SIG-M5 treated with dmso at 0.1 percent for 504 hours (cell line): ENCODE data around the gene ENGASE.

ENCODE experiments used
- DNase-seq: peaks from one replicate; lab custom pipeline; 2025; ENCODE audit not compliant: unreplicated experiment; lab: John Stamatoyannopoulos, UW

The ENGASE gene

DNA sequence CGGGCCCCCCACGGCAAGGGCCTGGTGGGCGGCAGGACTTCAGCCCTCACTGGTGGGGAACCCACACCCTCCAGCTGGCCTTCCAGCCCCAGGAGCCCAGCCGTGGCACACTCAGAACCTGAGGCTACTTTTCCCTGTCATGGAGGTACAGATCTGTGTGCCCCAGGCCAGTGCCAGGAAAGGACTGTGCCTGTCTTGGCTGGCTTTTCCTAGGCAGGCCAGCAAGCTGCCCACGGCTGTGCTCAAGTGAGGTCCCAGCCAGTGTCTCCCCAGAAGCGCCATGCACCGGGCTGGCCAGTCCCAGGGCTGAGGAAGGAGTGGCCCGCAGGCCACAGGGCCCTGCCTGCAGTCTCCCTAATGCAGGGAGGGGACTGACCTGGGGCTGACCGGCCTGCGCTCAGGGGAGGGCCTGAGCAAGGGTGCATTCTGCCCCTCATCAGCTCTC is 16.6 kb downstream of the ENGASE start:
- no peak for DNase-seq

DNA sequence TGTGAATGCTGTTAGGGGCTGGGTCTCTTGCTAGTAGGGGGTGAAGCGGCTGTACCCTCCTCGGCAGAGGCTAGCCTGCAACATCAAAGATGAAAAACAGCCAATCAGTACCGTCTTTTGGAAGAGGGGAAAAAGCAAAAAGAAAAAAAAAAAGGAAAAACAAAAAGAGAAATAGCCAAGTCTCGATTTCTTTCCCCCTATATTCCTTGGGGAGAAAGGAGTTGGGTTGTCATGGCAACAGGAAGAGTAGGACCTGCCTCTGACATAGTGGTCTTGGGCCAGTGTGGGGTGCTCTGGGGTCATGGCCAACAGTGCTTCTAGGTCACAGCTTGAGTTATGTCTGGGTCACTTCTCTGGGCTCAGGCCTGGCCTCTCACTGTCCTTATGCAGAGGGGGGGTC is 17.9 kb downstream of the ENGASE start:
- DNase-seq, result no peak

DNA sequence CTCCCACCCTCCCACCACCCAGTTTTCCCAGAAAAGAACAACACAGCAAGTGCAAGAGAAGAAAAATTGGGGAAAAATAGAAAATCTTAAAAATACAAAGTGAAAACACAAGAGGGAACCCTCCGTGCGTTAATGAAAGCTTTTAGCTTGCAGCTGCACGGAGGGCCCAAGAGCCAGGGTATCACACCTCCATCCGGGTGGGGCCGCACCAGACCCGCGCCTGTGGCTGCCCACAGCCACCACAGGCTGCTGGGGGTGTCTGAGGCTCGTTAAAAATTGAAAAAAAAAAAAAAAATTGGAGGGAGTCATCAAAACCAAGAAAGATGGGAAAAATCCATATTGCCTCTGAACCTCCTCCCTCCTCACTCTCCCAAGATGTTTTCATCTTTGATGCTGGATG is 18.6 kb downstream of the ENGASE start:
- no peak for DNase-seq

DNA sequence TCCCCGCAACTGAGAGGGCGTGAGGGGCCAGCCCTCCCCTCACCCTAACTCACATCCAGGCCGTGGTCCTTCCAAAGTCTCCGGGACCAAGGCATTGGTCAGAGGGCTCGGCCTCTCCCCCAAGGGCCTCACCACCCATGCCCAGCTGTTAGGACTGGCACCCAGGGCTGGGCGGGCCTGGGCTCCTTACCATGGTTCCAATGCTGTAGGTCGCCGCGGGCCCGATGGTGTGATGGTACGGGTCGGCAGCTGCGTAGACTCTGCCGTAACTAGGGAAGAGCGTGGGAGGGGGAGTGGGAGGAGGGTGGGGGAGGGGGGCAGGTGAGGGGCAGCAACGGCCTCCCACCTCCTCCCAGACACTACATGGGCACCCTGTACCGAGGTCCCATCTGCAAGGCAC is 19.6 kb downstream of the ENGASE start:
- no peak for DNase-seq

DNA sequence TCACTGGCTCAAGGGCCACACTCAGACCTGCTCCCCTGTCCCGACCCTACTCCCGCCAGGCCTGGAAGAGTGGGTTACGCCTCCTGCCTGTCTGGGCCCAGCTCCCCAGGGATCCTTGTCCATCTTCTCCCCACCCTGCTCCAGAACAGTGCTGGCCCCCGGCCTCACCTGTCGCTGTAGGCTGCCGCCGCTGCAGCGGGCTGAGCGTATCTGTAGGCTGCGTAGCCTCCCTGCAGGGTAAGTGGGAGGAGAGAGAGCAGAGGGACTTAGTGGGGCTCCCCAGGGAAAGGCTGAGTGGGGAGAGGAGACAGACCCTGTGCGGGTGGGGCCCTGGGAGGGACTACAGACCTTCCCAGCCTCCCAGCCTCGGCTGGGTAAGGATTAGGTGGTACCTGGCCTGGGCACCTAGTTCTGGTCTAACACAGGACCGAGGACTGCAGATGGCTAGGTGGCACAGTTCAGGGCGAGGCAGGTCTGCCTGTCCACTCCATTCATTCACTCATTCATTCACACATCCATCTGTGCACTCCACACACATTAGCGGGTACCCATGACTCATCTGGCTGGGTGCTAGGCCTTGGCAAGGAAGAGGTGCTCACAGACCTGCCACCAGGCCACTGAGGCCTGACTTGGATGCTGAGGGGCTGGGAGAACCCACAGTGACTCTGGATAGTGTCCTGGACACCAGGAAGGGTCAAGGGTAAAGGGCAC is 20.9 kb downstream of the ENGASE start:
- DNase-seq, result no peak

DNA sequence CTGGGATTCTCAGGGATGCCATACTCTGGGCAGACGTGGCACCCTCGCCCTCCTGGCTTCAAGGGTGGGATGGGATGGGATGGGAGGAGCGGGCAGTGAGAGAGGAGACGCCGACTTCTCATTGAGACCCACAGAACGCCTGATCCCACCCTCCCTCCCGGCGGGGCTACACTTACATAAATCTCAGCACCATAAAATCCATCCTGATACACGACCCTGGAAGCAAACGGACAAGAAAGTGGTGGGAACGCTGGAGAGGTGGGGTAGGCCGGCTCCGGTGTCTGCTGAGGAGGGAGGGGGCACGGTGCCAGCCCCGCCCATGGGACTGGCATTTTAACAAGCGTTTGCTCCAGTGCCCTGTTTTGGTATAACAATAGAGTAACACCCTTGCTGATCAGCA is 21.9 kb downstream of the ENGASE start:
- DNase-seq, result no peak

DNA sequence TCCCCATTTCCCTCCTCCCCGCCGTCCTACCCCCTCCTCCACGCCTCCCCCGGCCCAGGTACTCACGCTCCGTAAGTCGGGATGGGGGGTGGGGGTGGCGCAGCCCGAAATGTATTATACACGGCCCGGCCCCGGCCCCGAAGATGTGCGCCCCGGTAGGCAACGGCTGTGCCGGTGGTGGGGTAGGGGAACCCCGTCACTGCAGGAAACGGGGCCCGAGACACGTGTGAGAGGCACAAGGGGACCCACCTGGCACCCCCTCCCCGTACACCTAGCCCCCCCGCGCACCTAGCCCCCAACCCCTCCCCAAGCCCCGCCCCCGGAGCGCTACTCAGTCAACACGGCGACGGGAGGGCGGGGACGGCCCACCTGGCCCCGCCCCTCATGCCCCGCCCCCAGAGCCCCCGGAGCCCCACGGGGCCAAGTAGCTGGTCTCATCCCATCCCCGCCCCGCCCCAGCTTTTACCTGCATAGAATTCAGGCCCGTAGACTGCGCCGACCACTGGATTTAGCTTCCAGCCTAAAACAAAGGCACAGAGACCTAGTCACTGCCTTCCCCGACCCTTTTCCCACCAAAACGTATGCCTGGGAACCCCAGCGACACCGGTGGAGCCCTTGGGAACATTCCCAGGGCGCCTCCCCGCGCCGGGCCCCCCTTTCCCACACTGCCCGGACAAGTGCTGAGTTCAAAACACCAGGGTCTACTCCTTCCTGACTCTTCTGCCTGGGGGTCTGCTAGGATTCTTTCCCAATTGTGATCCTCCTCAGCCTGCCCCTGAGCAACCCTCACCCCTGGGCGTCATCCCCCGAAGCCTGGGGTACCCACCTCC is 22.8 kb downstream of the ENGASE start:
- DNase-seq, result no peak

DNA sequence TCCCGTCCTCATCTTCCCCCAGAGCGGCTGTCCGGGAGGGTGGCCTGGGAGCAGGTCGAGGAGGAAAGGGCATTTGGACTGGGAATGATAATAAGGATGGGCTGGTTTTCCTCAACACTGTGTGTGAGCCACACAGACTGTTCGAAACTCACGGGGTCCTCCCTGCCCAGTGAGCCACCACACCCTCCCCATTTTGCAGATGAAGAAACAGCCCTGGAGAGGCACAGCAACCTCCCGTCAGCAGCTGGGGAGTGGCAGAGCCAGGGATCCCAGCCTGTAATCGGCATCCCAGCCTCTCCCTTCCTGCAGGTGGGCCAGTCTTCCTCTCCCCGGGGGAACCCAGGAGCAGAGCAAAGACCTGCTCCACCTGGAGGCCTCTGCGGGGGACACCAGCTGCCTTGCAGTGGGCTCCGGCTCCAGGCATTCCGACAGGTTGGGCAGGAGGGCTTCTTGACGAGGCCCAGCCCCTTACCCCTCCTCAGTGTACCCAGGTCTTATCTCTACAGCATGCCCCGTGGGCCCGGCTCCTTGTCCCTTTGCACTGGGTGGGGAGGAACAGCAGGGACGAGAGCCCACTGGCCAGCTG is 23.8 kb downstream of the ENGASE start:
- no peak for DNase-seq

DNA sequence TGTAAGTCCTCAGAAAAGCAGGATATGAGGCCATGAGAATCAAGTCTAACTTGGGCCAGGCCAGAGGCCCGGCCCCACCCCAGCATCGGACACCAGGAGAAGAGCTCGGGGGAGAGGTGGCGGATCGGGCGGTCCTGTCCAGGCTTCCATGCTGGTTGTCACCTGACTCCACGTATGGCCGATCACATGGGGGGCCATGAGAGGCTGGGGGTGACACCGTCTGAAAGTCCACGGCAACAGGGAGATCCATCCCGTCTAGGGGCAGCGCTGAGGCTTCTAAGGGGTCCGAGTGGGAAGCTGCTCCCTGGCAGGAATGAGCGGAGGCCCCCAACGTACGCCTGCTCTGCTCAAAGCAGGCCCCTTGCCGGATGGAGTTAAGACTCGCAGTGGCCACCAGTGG is 25.8 kb downstream of the ENGASE start:
- DNase-seq, result no peak

DNA sequence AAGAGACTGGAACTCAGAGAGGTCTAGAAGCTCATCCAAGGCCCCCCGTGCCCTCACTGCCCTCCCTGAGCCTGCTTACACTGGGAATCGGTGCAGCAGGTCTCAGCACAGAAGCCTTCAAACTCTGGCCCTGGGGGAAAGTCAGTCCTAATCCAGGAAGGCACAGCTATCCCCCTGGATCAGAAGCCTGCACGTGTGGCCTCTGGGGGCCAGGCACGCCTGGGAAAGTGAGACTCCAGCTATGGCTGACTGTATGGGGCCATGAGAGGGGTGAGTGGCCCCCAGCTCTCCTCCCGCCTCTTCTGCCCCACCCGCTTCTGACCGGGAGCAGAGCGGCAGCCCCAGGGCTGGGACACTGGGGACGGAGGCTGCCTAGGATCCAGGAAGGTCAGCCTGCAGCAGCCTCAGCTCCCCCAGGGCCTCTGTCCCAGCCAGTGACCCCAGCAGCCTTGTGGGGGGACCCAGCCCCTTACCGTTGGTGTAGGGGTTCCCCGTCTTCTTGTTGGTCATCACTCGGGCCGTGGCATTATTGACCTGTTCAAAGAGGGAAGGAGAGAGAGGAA is 26.6 kb downstream of the ENGASE start:
- no peak for DNase-seq

DNA sequence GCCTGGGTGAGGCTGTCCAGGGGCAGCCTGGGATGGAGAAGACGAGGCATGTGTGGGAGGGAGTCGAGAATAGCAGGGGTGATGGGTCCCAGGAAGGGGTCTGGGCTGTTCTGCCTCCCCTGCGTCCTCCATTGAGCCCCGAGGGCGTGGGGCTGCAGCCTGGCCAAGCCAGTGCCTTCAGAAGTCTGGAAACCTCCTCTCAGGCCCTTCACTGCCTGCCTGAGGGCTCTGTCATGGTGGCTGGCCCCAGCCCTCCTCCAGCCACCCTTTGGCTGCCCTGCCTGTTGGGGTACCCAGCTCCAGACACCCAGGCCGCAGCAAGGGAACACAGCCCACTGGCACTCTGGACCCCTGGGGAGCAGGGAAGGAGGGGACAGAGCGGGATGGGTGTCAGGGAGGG is 27.6 kb downstream of the ENGASE start:
- no peak for DNase-seq

DNA sequence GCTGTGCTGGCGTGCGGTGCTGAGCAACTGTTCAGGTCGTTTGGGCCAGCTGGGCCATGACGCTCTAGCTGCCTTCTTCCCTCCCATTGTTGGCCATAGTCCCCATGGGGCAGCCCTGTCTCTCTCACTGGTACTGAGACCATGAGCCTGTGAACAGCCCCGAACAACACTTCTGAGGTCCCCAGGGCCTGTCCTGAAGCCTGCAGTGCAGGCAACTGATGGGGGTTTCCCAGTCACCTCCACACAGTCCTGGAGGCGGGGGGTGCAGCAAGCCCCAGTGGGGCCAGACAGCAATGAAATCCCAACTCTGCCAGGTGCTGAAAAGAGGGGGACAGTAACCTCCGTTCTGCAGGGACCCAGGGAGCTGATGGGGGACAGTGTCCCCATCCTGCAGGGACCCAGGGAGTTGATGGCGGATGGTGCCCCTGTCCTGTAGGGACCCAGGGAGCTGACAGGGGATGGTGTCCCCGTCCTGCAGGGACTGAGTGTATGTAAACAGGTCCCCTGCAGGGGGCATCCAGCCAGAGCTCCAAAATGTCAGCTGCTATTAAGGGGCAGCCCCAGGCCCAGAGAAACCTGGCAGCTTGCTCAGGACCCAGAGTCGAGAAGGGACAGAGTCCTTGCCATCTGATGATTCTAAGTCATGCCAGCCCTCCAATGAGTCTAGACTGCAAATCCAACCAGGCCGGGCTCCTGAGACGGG is 30.4 kb downstream of the ENGASE start:
- DNase-seq, result no peak

DNA sequence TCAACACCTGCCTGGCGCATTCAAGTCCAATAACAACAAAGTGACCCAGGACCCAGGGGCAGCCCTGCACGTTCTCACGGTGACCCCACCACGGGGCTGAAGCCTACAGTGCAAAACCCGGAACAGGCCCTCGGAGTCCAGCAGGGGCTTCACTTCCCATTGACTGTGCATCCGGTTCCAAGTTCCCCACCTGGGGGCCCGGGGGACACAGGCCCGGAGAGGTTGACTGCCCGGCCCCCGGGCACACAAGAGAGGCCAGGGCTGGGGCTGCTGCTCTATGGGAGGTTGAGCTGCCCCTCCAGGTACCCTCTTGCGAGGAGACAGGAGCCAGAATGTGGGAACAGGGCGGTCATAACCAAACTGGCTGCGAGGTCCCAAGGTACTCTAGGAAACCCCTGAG is 31.3 kb downstream of the ENGASE start:
- no peak for DNase-seq

DNA sequence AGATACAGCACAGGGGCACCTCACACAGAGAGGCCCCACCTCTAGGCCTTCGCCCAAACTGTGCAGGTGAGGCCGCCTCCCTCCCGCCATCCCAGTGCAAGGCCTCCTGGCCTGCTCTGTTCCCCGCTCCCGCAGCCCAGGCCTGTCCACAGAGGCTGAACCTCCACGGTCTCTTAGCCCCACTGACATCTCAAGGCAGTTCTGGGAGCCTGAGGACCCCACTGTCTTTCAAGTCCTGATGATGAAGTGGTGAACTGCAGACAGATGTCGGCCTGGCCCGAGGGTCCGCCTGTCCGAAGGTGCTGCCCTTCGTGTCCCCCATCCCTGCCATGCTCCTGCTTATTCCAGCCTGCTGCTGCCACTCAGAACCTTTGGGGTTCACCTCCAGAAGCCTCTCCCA is 32.3 kb downstream of the ENGASE start:
- no peak for DNase-seq

DNA sequence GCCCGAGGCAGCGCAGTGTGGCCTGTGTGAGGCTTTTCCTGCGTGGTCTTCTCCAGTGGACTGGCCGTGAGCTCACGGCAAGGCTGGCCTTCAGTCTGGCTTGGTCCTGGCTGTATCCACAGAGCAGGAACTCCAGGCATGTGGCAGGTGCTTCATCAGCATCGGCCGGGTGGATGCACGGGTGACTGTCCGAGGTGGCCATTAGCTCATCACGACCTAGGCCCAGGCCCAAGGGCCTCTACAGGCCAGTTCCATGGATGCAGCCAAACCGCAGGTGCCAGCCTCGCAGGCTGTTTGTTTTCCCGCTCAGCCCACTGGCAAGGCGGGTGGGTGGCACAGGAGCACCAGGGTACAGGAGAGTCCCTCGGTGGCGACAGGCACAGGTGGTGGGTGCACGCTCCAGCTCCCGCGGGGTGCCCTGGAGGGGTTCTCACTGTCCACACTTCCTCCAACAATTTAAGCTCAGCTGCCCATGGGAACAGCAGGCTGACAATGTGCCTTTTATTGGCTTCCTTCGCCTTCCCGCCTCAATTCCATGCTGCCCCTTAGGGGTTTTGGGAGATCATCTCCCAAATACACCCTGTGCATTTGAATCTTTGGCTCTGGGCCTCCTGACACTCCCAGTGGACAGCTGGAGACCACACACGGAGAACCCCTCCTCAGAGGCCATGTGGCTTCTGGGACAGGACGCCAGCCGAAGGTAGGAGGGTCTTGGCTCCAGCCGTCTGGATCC is 33.0 kb downstream of the ENGASE start:
- DNase-seq, result no peak

DNA sequence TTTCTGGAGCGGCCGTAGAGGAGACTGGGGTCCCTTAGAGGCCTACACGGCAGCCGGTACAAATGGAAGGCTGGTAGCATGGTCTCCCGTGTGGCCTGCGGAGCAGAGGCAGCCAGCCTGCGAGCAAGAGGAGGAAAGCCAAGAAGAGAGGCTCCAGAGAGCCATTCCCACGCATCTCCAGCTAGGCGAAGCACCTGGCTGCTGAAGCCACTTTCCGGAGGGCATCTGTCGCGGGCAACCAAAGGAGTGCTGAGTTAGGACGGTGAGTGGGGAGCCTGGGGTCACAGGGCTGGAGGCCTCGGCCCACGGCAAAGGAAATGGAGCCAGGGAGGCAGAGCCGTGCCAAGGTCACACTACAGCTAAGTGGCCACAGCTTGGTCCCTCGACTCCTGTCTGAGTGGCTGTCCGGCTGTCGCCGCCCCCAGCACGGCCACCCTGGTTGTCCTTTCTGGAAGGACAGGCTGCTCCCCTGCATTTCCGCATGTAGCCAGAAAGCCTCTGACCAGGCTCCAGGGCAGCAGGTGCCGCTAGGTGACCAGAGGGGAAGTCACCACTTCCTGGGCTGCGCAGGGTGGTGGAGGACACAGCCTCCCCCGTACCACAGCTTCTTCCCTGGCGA is 33.7 kb downstream of the ENGASE start:
- no peak for DNase-seq

DNA sequence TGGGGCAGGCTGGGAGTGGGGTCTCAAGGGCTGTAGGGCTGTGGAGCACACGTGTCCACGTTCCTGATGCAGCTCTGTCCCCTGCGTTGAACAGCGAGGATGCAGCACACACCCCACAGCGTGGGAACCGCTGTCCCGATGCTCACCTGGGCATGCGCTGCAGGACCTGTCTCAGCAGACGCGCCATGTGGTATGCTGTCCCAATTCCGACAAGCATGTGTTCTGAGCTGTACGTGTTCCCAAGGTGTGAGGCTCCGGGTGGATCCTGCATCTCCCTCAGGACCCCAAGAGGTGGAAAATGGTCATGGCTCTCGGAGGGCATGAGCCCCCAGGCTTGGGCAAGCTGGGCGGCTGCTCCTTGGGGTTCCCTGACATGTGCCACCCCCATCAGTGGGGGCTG is 34.2 kb downstream of the ENGASE start:
- no peak for DNase-seq

DNA sequence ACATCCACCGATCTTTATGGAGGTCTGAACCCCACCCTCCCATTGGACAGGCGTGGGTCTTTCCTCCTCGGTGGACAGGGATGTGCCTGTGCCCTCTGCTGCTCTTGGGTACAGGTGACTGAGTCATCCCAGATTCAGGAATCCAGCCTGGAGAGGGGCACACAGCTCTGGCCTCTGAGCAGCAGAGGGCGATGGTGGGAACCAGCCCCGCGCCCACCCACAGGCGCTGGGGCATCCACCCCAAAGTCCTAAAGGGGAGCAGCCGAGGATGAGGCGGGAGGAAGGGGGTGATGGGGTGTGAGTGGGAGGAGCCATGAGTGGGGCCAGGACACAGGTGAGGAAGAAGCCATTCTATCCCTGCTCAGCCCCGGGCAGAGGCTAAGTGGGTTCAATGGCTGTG is 35.0 kb downstream of the ENGASE start:
- DNase-seq, result no peak

DNA sequence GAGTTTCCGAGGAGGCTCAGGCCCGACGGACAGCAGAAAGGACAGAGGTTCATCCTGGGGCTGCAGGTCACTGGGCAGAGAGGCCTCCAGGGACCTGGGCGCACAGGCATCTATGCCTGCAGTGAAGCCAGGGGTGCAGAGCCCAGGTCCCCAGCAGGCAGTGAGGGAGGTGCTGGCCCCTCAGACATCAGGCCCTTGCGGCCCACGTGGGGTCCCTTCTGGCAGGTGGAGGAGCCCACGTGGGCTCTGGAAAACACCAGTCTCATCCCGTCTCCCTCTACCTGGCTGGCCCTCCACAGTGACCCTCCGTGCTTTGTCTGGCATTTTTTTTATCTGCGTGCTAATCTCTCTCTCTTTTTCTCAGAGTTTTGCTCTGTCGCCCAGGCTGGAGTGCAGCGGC is 36.5 kb downstream of the ENGASE start:
- DNase-seq, result no peak

DNA sequence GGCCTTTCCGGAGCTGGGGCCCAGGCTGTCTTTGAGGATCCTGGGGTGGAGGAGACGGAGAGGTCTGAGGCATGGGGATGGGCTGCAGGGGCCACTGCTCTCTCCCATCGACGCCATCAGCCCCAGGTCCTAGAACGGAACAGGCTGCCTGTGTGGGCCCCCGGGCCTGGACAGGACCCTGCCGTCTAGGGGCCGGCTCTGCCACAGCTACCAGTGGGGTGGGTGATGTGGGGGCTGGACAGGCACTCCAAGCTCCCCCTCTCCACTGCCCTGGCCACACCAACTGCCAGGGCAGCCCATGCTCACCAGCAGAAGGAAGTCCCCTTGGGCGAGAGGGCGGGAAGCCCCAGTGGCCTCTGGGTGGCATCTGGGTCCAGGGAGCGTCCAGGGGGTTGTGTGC is 37.8 kb downstream of the ENGASE start:
- no peak for DNase-seq
